Stomach smooth muscle (tissue), 2 donors: ENCODE measurements around the gene FIBIN.
"Not testable (repeated sequence)": the region's sequence is repeated elsewhere in the genome, so short reads cannot be mapped to it uniquely, and the experiment has no call there.

Experiments used
- H3K27ac ChIP-seq: one replicate; pipeline ENCODE4 v1.7.0; 2013; ENCODE audit warnings: mild to moderate bottlenecking, low read length, inconsistent platforms
- H3K27me3 ChIP-seq, 2 donors: one replicate each; pipeline ENCODE4 v1.7.0; 2013; ENCODE audit warnings: low read length in 2 of 2; ENCODE audit not compliant: insufficient read depth in 2 of 2, control insufficient read depth in 1 of 2
- H3K36me3 ChIP-seq, 2 donors: one replicate each; pipeline ENCODE4 v1.7.0; 2013; ENCODE audit warnings: low read length in 2 of 2; ENCODE audit not compliant: control insufficient read depth in 2 of 2, insufficient read depth in 2 of 2
- H3K4me1 ChIP-seq: one replicate; pipeline ENCODE4 v1.7.0; 2013; ENCODE audit warnings: low read length; ENCODE audit not compliant: control insufficient read depth, insufficient read depth
- H3K4me3 ChIP-seq, 2 donors: one replicate each; pipeline ENCODE4 v1.7.0; 2013; ENCODE audit warnings: low read length in 2 of 2
- H3K9ac ChIP-seq, 2 donors: one replicate each; pipeline ENCODE4 v1.7.0; 2013; ENCODE audit warnings: low read length in 2 of 2, mild to moderate bottlenecking in 1 of 2
- H3K9me3 ChIP-seq, 2 donors: one replicate each; pipeline ENCODE4 v1.7.0; 2013; ENCODE audit warnings: low read length in 2 of 2; ENCODE audit not compliant: control insufficient read depth in 2 of 2
- donor health status: healthy.
- donor health status: Pancreatic carcinoma.

Gene FIBIN

GRCh38 chr11:26983645-26984044 is 10.3 kb upstream of the FIBIN start:
- Histone ChIP-seq H3K27ac (no peak overlapping the region), H3K4me3 (no peak overlapping the region), H3K36me3 (no peaks in the 10 kb centered on the region), H3K4me1 (no peaks in the 10 kb centered on the region), H3K27me3 (no peaks in the 10 kb centered on the region), H3K9me3 (no peaks in the 10 kb centered on the region), H3K9ac (no peak overlapping the region)

DNA sequence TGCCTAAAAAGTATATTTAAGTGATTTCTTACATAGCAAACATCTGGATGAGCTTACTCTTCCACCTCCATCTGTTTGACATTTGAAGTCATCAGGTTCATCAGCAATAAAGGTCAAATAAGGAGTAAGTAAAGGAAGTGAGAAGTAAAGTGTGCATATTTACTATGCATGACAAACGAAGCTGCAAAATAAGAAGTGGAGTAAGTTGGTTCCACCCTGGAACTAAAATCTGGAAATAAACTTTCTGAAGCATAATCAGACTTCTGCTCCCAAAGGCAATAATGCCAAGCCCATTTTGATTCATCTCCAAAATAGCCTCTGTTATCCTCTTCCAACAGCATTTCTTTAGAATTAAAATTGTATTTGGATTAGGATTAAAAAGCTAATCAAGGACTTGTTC is 8.4 kb upstream of the FIBIN start:
- Histone ChIP-seq H3K27me3 (no peaks in the 10 kb centered on the region), H3K4me3 (no peak overlapping the region), H3K9ac (no peak overlapping the region), H3K27ac (no peak overlapping the region), H3K36me3 (no peaks in the 10 kb centered on the region), H3K9me3 (no peaks in the 10 kb centered on the region), H3K4me1 (no peaks in the 10 kb centered on the region)

GRCh38 chr11:26985943-26986342 is 8.0 kb upstream of the FIBIN start:
- no peak overlapping the region for H3K9ac ChIP-seq
- H3K4me3 ChIP-seq, result no peak overlapping the region
- no peak overlapping the region for H3K27ac ChIP-seq
- no peaks in the 10 kb centered on the region for H3K36me3 ChIP-seq
- no peaks in the 10 kb centered on the region for H3K4me1 ChIP-seq
- H3K27me3 ChIP-seq, result no peaks in the 10 kb centered on the region
- no peaks in the 10 kb centered on the region for H3K9me3 ChIP-seq

GRCh38 chr11:26987272-26987671 is 6.6 kb upstream of the FIBIN start:
- Histone ChIP-seq H3K4me1 (no peaks in the 10 kb centered on the region), H3K9me3 (no peaks in the 10 kb centered on the region), H3K27me3 (no peaks in the 10 kb centered on the region), H3K27ac (no peak overlapping the region), H3K4me3 (no peak overlapping the region), H3K9ac (no peak overlapping the region), H3K36me3 (no peaks in the 10 kb centered on the region)

- Histone ChIP-seq H3K27ac (no peak overlapping the region), H3K9me3 (no peaks in the 10 kb centered on the region), H3K4me1 (no peaks in the 10 kb centered on the region)
Observed at GRCh38 chr11:26987731-26988130, 6.2 kb upstream of the FIBIN start.

DNA sequence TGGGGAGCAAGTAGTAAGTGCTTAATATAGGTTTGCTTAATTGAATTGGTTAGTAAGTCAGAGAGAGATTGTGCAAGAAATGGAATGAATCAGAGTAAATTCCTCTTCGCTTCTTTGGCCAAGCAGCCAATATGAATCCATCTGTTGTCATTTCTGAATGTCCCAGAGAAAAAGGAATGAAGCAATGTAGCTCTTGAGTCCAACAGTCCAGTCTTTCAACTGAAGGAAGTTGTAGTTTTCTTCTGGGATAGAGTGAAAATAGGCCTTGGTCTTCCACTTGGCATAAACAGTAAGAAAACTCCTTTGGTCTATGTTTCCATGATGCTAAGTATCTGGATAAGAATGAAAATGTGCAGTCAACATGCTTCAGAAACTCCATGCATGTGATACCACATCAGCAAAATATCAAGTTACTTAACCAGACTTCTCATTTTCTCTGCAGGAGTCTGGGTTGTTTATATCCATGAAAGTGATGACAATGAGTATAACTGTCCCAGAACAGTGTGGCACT is 1.8 kb upstream of the FIBIN start:
- no peaks in the 10 kb centered on the region for H3K4me1 ChIP-seq
- no peak overlapping the region for H3K9ac ChIP-seq
- no peaks in the 10 kb centered on the region for H3K9me3 ChIP-seq
- no peaks in the 10 kb centered on the region for H3K36me3 ChIP-seq
- H3K27ac ChIP-seq, result no peak overlapping the region
- H3K4me3 ChIP-seq, result no peak overlapping the region
- H3K27me3 ChIP-seq, result no peaks in the 10 kb centered on the region

More at GRCh38 chr11:26987731-26988130, 6.2 kb upstream of the FIBIN start:
- Histone ChIP-seq H3K36me3 (no peaks in the 10 kb centered on the region), H3K9ac (no peak overlapping the region), H3K27me3 (no peaks in the 10 kb centered on the region), H3K4me3 (no peak overlapping the region)

- H3K36me3 ChIP-seq, result no peaks in the 10 kb centered on the region
- peak overlapping the region; percentile 81 for H3K27ac ChIP-seq
- peak overlapping the region; percentile 79 to 81 for H3K9ac ChIP-seq
- no peaks in the 10 kb centered on the region for H3K9me3 ChIP-seq
- H3K27me3 ChIP-seq, result no peaks in the 10 kb centered on the region
- H3K4me3 ChIP-seq, result peak overlapping the region; percentile 94 to 98
- no peaks in the 10 kb centered on the region for H3K4me1 ChIP-seq
Observed at GRCh38 chr11:26994631-26995095, 751 bp downstream of the FIBIN start.

DNA sequence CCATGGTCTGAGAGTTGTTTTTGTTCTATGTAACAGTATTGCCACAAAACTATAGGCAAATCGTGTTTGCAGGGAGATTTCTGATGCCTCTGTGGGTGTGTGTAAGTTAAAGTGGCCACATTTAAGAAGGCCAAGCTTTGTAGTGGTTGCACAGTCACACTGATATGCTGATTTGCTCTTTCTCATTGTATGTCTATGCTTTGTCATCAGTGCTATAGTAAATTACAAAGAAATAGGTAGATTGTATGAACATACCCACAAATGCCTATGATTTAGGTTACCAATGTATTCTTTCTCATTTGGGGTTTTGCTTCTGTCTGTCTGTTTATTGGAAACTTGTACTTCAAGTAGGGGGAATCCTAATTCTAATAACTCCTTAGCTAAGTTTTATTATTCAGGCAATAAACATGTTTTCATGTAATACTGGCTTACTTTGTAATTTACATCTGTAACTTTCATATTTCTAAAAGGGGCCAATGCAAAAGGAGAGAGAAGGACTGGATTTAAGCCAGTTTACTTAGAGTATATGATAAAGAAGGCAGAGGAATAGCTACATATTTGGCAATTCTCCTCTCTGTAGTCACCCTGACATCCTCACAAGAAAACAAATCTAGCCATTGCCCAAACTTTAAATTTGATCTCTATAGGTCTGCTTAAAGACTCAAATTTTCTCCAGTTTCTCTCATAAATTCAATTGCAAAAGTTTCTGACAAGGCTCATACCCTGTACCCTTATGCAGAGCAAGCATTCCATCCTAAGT is 2.0 kb downstream of the FIBIN start:
- Histone ChIP-seq H3K36me3 (no peaks in the 10 kb centered on the region), H3K27ac (peak overlapping the region; percentile 81), H3K4me1 (no peaks in the 10 kb centered on the region), H3K4me3 (peak overlapping the region; percentile 94 to 98), H3K27me3 (no peaks in the 10 kb centered on the region), H3K9me3 (no peaks in the 10 kb centered on the region), H3K9ac (peak overlapping the region; percentile 79 to 81)

GRCh38 chr11:26997378-26997777 is 3.5 kb downstream of the FIBIN start:
- Histone ChIP-seq H3K27me3 (no peaks in the 10 kb centered on the region), H3K36me3 (no peaks in the 10 kb centered on the region), H3K4me3 (peak overlapping the region; percentile 42 to 50), H3K9me3 (no peaks in the 10 kb centered on the region), H3K9ac (no peak overlapping the region), H3K4me1 (no peaks in the 10 kb centered on the region), H3K27ac (peak overlapping the region; percentile 19)

DNA sequence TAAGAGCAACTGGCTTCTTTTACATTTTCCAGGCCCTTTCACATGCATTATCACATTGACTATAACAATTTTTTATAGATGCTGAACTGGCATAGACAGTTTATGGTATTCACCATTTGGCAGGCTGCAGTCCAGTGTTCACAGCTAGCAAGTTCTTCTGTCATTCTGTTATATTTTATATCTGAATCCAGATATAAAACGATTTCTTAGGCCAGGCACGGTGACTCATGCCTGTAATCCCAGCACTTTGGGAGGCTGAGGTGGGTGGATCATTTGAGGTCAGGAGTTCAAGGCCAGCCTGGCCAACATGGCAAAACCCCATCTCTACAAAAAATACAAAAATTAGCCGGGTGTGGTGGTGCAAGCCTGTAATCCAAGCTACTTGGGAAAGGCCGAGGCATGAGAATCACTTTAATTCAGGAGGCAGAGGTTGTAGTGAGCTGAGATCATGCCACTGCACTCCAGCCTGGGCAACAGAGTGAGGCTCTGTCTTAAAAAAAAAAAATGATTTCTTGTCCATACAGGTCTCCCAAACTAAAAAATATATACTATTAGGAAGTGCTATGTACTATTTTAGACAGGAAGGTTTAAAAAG is 7.3 kb downstream of the FIBIN start:
- peak overlapping the region; percentile 31 for H3K27ac ChIP-seq

GRCh38 chr11:27002431-27002830 is 8.5 kb downstream of the FIBIN start:
- H3K27ac ChIP-seq, result no peak overlapping the region
- no peaks in the 10 kb centered on the region for H3K27me3 ChIP-seq
- H3K4me1 ChIP-seq, result no peaks in the 10 kb centered on the region
- no peak overlapping the region for H3K4me3 ChIP-seq
- no peak overlapping the region for H3K9ac ChIP-seq
- H3K36me3 ChIP-seq, result no peaks in the 10 kb centered on the region
- no peaks in the 10 kb centered on the region for H3K9me3 ChIP-seq

More for the DNA sequence above, 7.3 kb downstream of the FIBIN start:
- H3K4me3 ChIP-seq, H3K27me3 ChIP-seq, H3K4me1 ChIP-seq, H3K36me3 ChIP-seq, H3K9me3 ChIP-seq, H3K9ac ChIP-seq: not testable (repeated sequence)
